ENCODE data around the gene NRXN2. TPM values are rescaled to one million over a fixed set of nuclear protein-coding genes. Genes with fewer than 3 reads are reported as not detected.

NRXN2 gene
- total and polyA plus RNA-seq, 2 of the 13 experiments (the other 11 are each of a cell fraction or from before 2014, with no cell fraction given): not detected

GRCh38 chr11:64742889-64743590 lies 20.0 kb upstream of the NRXN2 start (continued):
- TF ChIP-seq, protein P1, sequence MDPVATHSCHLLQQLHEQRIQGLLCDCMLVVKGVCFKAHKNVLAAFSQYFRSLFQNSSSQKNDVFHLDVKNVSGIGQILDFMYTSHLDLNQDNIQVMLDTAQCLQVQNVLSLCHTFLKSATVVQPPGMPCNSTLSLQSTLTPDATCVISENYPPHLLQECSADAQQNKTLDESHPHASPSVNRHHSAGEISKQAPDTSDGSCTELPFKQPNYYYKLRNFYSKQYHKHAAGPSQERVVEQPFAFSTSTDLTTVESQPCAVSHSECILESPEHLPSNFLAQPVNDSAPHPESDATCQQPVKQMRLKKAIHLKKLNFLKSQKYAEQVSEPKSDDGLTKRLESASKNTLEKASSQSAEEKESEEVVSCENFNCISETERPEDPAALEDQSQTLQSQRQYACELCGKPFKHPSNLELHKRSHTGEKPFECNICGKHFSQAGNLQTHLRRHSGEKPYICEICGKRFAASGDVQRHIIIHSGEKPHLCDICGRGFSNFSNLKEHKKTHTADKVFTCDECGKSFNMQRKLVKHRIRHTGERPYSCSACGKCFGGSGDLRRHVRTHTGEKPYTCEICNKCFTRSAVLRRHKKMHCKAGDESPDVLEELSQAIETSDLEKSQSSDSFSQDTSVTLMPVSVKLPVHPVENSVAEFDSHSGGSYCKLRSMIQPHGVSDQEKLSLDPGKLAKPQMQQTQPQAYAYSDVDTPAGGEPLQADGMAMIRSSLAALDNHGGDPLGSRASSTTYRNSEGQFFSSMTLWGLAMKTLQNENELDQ (CRISPR knock-in tag; IDR thresholded peaks at IDR 0.05; ENCODE audit: borderline replicate concordance): no peak
- TF ChIP-seq ZNF3 (CRISPR knock-in tag; IDR thresholded peaks at IDR 0.05) (no peak), ZSCAN30 (CRISPR knock-in tag; IDR thresholded peaks at IDR 0.05) (no peak), MED8 (CRISPR knock-in tag; IDR thresholded peaks at IDR 0.05; ENCODE audit: insufficient replicate concordance) (no peak), ZSCAN29 (CRISPR knock-in tag; conservative IDR thresholded peaks at IDR 0.05) (peak; percentile 45; the same call in 1 of the 2 replicates), CBX1 (IDR thresholded peaks at IDR 0.05; ENCODE audit: low read depth) (no peak), SALL2 (CRISPR knock-in tag; IDR thresholded peaks at IDR 0.05) (no peak), ZSCAN21 (CRISPR knock-in tag; IDR thresholded peaks at IDR 0.05; ENCODE audit: borderline replicate concordance) (no peak), ZNF704 (CRISPR knock-in tag; IDR thresholded peaks at IDR 0.05; ENCODE audit: borderline replicate concordance) (no peak), TFDP1 (CRISPR knock-in tag; IDR thresholded peaks at IDR 0.05; ENCODE audit: borderline replicate concordance) (peak; percentile 53; the same call in 1 of the 2 replicates), STAG1 (CRISPR knock-in tag; IDR thresholded peaks at IDR 0.05) (peak; percentile 56), KDM4B (CRISPR knock-in tag; IDR thresholded peaks at IDR 0.05) (no peak), SP1 (IDR thresholded peaks at IDR 0.05) (no peak), SP1 (CRISPR knock-in tag; IDR thresholded peaks at IDR 0.05) (peak; percentile 34; the same call in 1 of the 2 replicates), NR2F1 (CRISPR knock-in tag; IDR thresholded peaks at IDR 0.05) (no peak), RFXANK (CRISPR knock-in tag; IDR thresholded peaks at IDR 0.05) (no peak), GABPA (IDR thresholded peaks at IDR 0.05; ENCODE audit: low read depth, low read length) (0 out of 2 replicates have a peak, but pooled peaks have one; percentile 12), GABPA (CRISPR knock-in tag; IDR thresholded peaks at IDR 0.05; ENCODE audit: low read depth) (no peak), ZNF275 (CRISPR knock-in tag; IDR thresholded peaks at IDR 0.05; ENCODE audit: borderline replicate concordance) (no peak), MEIS2 (CRISPR knock-in tag; IDR thresholded peaks at IDR 0.05) (peak; percentile 43; the same call in 1 of the 2 replicates), ATF7 (IDR thresholded peaks at IDR 0.05) (no peak), ATF7 (CRISPR knock-in tag; IDR thresholded peaks at IDR 0.05) (no peak)
- TF ChIP-seq, protein P2, sequence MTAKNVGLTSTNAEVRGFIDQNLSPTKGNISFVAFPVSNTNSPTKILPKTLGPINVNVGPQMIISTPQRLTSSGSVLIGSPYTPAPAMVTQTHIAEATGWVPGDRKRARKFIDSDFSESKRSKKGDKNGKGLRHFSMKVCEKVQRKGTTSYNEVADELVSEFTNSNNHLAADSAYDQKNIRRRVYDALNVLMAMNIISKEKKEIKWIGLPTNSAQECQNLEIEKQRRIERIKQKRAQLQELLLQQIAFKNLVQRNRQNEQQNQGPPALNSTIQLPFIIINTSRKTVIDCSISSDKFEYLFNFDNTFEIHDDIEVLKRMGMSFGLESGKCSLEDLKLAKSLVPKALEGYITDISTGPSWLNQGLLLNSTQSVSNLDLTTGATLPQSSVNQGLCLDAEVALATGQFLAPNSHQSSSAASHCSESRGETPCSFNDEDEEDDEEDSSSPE (CRISPR knock-in tag; IDR thresholded peaks at IDR 0.05): peak; percentile 37; the same call in 1 of the 2 replicates
